ENCODE data around the gene TDRD6.
"Not testable (repeated sequence)": the region's sequence is repeated elsewhere in the genome, so short reads cannot be mapped to it uniquely, and the experiment has no call there.

Gene TDRD6, protein sequence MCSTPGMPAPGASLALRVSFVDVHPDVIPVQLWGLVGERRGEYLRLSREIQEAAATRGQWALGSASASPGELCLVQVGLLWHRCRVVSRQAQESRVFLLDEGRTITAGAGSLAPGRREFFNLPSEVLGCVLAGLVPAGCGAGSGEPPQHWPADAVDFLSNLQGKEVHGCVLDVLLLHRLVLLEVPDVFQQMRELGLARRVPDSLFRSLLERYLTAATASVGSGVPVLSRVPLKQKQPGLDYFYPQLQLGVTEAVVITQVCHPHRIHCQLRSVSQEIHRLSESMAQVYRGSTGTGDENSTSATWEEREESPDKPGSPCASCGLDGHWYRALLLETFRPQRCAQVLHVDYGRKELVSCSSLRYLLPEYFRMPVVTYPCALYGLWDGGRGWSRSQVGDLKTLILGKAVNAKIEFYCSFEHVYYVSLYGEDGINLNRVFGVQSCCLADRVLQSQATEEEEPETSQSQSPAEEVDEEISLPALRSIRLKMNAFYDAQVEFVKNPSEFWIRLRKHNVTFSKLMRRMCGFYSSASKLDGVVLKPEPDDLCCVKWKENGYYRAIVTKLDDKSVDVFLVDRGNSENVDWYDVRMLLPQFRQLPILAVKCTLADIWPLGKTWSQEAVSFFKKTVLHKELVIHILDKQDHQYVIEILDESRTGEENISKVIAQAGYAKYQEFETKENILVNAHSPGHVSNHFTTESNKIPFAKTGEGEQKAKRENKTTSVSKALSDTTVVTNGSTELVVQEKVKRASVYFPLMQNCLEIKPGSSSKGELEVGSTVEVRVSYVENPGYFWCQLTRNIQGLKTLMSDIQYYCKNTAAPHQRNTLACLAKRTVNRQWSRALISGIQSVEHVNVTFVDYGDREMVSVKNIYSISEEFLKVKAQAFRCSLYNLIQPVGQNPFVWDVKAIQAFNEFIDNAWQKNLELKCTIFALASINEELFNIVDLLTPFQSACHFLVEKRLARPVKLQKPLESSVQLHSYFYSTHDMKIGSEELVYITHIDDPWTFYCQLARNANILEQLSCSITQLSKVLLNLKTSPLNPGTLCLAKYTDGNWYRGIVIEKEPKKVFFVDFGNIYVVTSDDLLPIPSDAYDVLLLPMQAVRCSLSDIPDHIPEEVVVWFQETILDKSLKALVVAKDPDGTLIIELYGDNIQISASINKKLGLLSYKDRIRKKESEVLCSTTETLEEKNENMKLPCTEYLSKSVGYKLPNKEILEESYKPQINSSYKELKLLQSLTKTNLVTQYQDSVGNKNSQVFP (N-terminal part only)

GRCh38 chr6:46687619-46688097, at the start of gene TDRD6:
Gene TDRD6 (plus strand): TSS chr6:46687885. CDS start chr6:46688129, 244 bp downstream.
- no peak for DNase-seq (ENCODE audit: low read depth)

DNA sequence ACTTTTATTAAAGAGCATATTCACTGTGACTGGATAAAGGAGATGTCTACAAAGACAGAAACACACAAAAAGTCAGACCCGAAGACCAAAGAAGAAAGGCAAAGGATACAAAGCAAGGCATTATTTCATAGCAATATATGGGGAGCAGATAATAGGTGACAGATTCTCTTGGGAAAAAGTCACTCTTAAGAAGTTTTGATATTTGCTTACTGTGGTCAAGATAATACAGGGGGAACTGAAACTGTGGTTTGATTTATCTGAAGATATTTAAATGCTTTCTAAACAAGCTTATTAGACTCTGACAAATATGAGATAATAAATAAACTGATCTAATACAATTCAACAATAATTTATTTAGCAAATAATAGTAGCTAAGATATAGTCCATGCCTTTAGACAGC, 49.8 kb upstream of the TDRD6 start:
- no peak for DNase-seq (ENCODE audit: low read depth)

DNA sequence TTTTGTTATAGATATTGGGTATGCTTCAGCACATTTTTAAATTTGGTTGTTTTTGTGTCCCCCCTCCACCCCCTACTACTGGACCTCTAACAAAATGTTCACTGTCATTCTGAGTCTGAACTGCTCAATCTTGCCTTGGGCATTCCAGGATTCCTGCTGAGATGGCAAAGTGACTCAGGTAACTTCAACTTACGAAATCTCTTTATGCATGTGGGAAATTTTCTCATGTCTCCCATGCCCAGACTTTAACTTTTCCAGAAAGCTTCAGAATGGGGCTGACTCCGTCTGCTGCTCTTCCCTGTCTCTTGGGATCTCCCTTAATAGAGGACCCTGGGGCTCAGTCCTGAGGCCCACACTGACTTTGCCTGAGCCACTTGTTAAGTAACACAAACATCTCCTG, 49.0 kb upstream of the TDRD6 start:
- no peak for DNase-seq (ENCODE audit: low read depth)

- DNase-seq (ENCODE audit: low read depth) = no peak
Observed at GRCh38 chr6:46642928-46643751, 44.5 kb upstream of the TDRD6 start.

DNA sequence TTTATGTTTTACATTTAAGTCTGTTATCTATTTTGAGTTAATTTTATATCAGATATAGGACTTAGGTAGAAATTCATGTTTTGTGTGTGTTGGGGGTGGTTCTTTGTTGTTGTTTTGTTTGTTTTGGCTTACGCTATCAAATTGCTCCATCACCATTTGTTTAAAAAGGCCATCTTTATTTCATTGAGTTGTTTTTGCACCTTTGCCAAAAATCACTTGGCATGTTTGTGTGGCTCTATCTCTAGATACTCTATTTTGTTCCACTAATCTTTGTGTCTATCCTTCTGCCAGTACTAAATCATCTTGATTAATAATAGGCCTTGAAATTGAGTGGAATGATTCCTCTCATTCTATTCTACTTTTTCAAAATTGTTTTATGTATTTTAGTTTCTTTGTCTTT, 42.4 kb upstream of the TDRD6 start:
- no peak for DNase-seq (ENCODE audit: low read depth)

- not testable (repeated sequence) for DNase-seq (ENCODE audit: low read depth)
Observed at GRCh38 chr6:46648108-46648507, 39.6 kb upstream of the TDRD6 start.

GRCh38 chr6:46648869-46649492, 38.7 kb upstream of the TDRD6 start:
- DNase-seq (ENCODE audit: low read depth) = no peak

GRCh38 chr6:46651006-46651405, 36.7 kb upstream of the TDRD6 start:
- DNase-seq (ENCODE audit: low read depth) = no peak

DNA sequence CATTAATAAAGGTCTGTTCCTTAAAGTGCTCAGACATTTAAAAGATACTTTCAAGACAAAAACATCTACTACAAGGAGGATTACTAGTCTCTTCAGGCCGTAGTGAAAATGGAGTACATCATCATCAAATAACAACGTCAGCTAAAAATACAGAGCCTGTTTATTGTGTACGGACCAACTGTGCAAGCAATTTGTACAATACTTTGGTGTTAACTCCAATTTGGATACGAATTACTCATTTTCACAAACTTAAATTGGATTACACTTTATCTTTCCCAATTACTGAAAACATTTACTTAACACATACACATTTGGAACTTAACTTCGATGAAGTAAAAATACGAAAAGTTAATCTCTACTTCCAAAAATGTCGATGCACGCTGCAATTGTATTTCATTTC, 35.9 kb upstream of the TDRD6 start:
- no peak for DNase-seq (ENCODE audit: low read depth)

- DNase-seq (ENCODE audit: low read depth) = no peak
Observed at GRCh38 chr6:46652232-46652602, 35.5 kb upstream of the TDRD6 start.

GRCh38 chr6:46652603-46653438, 34.9 kb upstream of the TDRD6 start, which contains the start of the genes CYP39A1 and SLC25A27:
Gene CYP39A1 (minus strand): TSS chr6:46652818. CDS start chr6:46652582, 236 bp downstream.
Gene SLC25A27 (plus strand): TSS chr6:46652975. CDS start chr6:46653193, 218 bp downstream.
- peak; percentile 79 for DNase-seq (ENCODE audit: low read depth)

GRCh38 chr6:46653439-46654195, 34.1 kb upstream of the TDRD6 start:
- no peak for DNase-seq (ENCODE audit: low read depth)

DNA sequence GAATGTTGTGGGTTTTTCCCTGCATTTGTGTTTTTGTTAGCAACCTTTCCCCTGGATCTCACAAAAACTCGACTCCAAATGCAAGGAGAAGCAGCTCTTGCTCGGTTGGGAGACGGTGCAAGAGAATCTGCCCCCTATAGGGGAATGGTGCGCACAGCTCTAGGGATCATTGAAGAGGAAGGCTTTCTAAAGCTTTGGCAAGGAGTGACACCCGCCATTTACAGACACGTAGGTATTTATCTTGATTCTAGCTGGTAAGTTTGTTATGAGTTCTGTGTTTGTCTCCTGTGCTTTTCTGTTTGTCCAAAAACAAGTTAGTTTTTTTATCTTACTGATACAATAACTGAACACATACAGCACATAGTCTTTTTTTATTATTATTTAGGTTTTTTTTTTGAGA, 31.9 kb upstream of the TDRD6 start:
- DNase-seq (ENCODE audit: low read depth) = no peak

- DNase-seq (ENCODE audit: low read depth) = no peak
Observed at GRCh38 chr6:46657642-46658041, 30.0 kb upstream of the TDRD6 start.

- no peak for DNase-seq (ENCODE audit: low read depth)
Observed at GRCh38 chr6:46661483-46661882, 26.2 kb upstream of the TDRD6 start.

DNA sequence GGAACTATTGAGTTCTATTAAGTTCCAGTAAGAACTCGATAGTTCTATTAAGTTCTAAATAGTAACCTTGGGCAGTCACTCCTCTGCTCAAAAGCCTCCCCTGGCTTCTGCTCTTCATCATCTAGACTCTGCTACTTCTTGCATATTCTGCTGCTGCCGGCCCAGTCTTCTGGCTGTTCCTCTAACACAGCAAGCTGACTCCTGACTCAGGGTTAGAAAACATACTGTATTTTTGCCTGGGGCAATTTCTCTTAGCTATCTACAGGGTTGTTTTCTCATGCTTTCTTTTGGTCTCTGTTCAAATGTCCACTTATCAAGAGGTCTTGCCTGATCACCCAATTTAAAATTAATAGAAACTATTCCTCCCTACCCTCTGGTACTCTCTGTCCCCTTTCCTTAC, 20.3 kb upstream of the TDRD6 start:
- no peak for DNase-seq (ENCODE audit: low read depth)

DNA sequence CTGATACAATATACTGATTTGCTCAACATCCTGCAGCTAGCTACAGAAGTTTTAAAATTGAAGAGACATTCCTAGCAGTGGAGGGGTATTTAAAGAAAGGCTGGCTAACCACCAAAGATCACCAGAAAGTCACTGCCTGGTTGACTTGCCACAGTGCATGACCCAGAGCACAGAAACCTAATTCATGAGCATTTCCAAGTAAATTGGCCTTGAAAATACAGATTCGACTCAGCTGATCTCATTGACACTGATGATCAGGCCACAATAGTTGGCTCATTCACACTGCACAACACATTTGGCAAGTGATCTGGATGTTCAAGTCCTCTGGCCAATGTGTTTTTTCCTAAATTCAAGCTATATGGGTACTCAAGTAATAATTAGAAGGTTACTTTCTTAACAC, 13.3 kb upstream of the TDRD6 start:
- DNase-seq (ENCODE audit: low read depth) = no peak

GRCh38 chr6:46676604-46677313, 10.9 kb upstream of the TDRD6 start:
- DNase-seq (ENCODE audit: low read depth) = no peak

Measured in activated T-cell treated with anti-CD3 and anti-CD28 coated beads for 24 hours (primary cell).